ENCODE data around the gene TAF1C. TPM values are rescaled to one million over a fixed set of nuclear protein-coding genes. Genes with fewer than 3 reads are reported as not detected.

Gene TAF1C
- total RNA-seq, 4 donors from 2014 or later, result 23.9 to 43.7 (median 32.1) TPM

DNA sequence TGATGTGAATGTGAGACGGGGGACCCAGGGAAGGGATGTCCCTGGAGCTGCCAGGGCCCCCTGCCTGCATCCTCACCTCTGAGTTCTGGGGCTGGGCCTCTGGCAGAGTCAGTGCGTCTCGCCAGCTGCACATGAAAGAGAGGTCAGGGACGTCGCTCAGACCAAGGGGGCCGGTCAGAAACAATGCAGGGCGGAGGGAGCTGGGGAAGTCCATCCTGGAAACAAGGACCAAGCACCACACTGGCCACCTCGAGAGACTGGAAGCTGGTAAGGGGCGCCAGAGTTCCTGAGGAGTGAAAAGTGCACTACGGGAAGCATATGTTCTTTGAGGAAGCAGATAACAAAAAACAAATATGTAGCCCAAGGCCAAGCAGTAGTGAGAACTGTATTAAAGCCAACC lies 2.1 kb downstream of the TAF1C start:
- WGBS, 2 donors, result 79 to 84% methylated on average over 9 to 10 of the region's 10 CpGs
- peak overlapping the region in 2 of 4 donors; percentile 47 to 91 for H3K27ac ChIP-seq
- H3K36me3 ChIP-seq, result peaks cover 15 to 55% (median 23%) of the 10 kb centered on the region in 3 donors
- H3K4me1 ChIP-seq, result peaks cover 12 to 53% (median 13%) of the 10 kb centered on the region in 3 donors
- H3K4me3 ChIP-seq, result peak overlapping the region in 2 of 4 donors; percentile 77 to 97
- no peaks in the 10 kb centered on the region for H3K27me3 ChIP-seq
- H3K9me3 ChIP-seq, result no peaks in the 10 kb centered on the region
- intact Hi-C loops (cut with DNase I), result loop anchor here (10.0 kb wide), 1 partner anchor 100 kb away; no protein-coding TSS in a partner anchor
- no peak for DNase-seq
- TF ChIP-seq POLR2A (IDR thresholded peaks at IDR 0.05), result no peak
- no peak for TF ChIP-seq CTCF (IDR thresholded peaks at IDR 0.05)

GRCh38 chr16:84183911-84184591 lies 2.8 kb downstream of the TAF1C start:
- peak in 3 of 6 experiments; percentile 9 to 48 (median 15) for TF ChIP-seq CTCF (IDR thresholded peaks at IDR 0.05)
- no peak for TF ChIP-seq POLR2A (IDR thresholded peaks at IDR 0.05)
- H3K4me3 ChIP-seq, result no peak overlapping the region
- WGBS, 2 donors, result 86 to 87% methylated on average over 8 to 11 of the region's 11 CpGs
- no peaks in the 10 kb centered on the region for H3K27me3 ChIP-seq
- no peak for DNase-seq
- H3K36me3 ChIP-seq, result peaks cover 22 to 62% (median 30%) of the 10 kb centered on the region in 3 donors
- intact Hi-C loops (cut with DNase I), result loop anchor here (10.0 kb wide), 1 partner anchor 99 kb away; no protein-coding TSS in a partner anchor
- H3K27ac ChIP-seq, result peak overlapping the region in 2 of 4 donors; percentile 47 to 91
- H3K4me1 ChIP-seq, result peaks cover 12 to 53% (median 13%) of the 10 kb centered on the region in 3 donors
- H3K9me3 ChIP-seq, result no peaks in the 10 kb centered on the region

DNA sequence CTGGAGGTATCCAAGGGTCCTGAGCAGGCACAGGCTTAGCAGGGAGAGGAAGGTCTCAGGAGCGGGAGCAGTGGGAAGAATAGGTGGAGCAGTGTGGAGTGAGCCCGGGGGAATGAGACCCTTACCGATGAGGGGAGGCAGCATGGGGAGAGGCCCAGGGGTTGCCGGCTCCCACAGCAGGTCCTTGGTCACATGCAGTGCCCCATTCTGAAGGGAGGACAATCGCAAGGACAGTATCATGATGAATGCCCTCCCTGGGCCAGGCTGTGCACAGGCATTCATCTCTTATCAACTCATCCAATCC lies 3.3 kb downstream of the TAF1C start:
- TF ChIP-seq POLR2A (IDR thresholded peaks at IDR 0.05) (no peak), CTCF (IDR thresholded peaks at IDR 0.05) (no peak)
- Histone ChIP-seq H3K27ac (peak overlapping the region in 2 of 4 donors; percentile 47 to 91), H3K36me3 (peaks cover 22 to 67% (median 31%) of the 10 kb centered on the region in 3 donors), H3K27me3 (no peaks in the 10 kb centered on the region), H3K9me3 (no peaks in the 10 kb centered on the region), H3K4me3 (no peak overlapping the region), H3K4me1 (peaks cover 12 to 54% (median 13%) of the 10 kb centered on the region in 3 donors)
- intact Hi-C loops (cut with DNase I), result loop anchor here (10.0 kb wide), 1 partner anchor 99 kb away; no protein-coding TSS in a partner anchor
- DNase-seq, result no peak
- WGBS, 2 donors, result 93 to 96% methylated on average over 5 of the region's 5 CpGs

DNA sequence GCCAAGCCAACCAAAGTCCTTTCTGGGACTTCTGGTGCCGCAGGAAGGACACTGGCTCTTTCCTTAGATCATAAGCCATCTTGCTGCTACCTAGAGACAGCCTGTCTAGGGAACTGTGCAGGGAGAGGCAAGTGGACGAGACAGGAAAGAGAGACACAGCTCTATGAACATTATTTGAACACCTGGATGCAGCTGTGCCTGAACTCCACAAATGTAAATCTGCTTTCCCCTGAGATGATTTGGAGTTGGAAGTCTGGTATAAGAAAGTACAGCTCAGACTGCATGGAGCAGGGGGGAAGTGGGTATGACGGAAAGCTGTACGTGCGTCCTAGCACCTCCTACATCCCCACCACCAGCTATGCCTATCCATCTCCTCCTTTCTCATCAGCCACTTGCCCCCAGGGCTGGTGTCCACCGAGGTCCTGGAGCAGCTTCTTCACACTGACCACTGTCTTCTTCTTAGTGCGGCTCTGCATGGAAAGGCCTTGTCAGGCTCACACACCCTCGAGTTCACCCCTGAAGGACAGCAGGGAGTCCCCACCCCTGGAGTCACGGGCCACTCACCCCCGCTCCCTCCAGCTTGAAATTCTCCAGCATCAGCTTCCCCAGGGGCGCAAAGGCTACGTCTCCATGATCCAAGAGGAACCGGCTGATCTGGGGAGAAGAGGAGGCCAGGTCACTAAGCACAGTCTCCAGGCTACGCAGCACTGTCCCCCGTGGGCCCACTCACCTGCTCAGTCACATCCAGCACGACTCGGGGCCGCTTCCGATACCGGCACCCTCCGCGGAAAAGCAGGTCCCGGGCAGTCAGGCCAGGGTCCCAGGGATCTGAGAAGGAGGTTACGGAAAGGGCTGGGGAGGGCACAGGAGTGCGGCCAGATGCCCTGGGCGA lies 3.9 kb downstream of the TAF1C start:
- intact Hi-C loops (cut with DNase I), result loop anchor here (10.0 kb wide), 1 partner anchor 98 kb away; no protein-coding TSS in a partner anchor
- DNase-seq, result no peak
- Histone ChIP-seq H3K4me1 (peaks cover 13 to 60% (median 15%) of the 10 kb centered on the region in 3 donors), H3K27me3 (no peaks in the 10 kb centered on the region), H3K9me3 (no peaks in the 10 kb centered on the region), H3K36me3 (peaks cover 22 to 73% (median 31%) of the 10 kb centered on the region in 3 donors), H3K4me3 (no peak overlapping the region), H3K27ac (peak overlapping the region in 1 of 4 donors; percentile 91)
- TF ChIP-seq POLR2A (IDR thresholded peaks at IDR 0.05) (no peak), CTCF (IDR thresholded peaks at IDR 0.05) (no peak)
- WGBS, 2 donors, result 94 to 95% methylated on average over 11 to 15 of the region's 26 CpGs

All from esophagus squamous epithelium (tissue), 5 donors.